GM23338 (cell line): ENCODE data around the gene KRTAP16-1. TPM values are rescaled to one million over a fixed set of nuclear protein-coding genes. Genes with fewer than 3 reads are reported as not detected.

Experiments
- ATAC-seq: fragments of 200-7000 bp; cut with Tn5 transposase; 3 replicates; pipeline ENCODE4 v1.9.1; 2020
- DNase-seq: peaks from one replicate; pipeline ENCODE4 v3.0.0-alpha.2; 2015; ENCODE audit warnings: low spot score
- H2AFZ ChIP-seq: fragments of 200-600 bp; sonication (generic); 2 replicates; pipeline ENCODE4 v1.8.0; 2016; ENCODE audit warnings: antibody characterized with exemption, mild to moderate bottlenecking, moderate library complexity
- H3F3A ChIP-seq: fragments of 200-600 bp; sonication (generic); replicated peaks from 2 replicates; pipeline ENCODE4 v1.8.0; 2017; ENCODE audit warnings: antibody characterized with exemption, mixed run types, low read depth
- H3K27ac ChIP-seq: fragments of 200-600 bp; sonication (generic); 2 replicates; pipeline ENCODE4 v1.6.1; 2016; ENCODE audit warnings: low read depth
- H3K27me3 ChIP-seq: fragments of 200-600 bp; sonication (generic); 2 replicates; pipeline ENCODE4 v1.8.0; 2016; ENCODE audit warnings: mild to moderate bottlenecking, mixed run types, moderate library complexity; ENCODE audit not compliant: insufficient read depth
- H3K36me3 ChIP-seq: fragments of 200-600 bp; sonication (generic); 2 replicates; pipeline ENCODE4 v1.8.0; 2016; ENCODE audit warnings: mild to moderate bottlenecking; ENCODE audit not compliant: insufficient read depth
- H3K4me1 ChIP-seq: fragments of 200-600 bp; sonication (generic); 2 replicates; pipeline ENCODE4 v1.8.0; 2016; ENCODE audit warnings: mild to moderate bottlenecking, moderate library complexity; ENCODE audit not compliant: insufficient read depth
- H3K4me2 ChIP-seq: fragments of 200-600 bp; sonication (generic); 2 replicates; pipeline ENCODE4 v1.7.1; 2017; ENCODE audit warnings: mixed run types
- H3K4me3 ChIP-seq: fragments of 200-600 bp; sonication (generic); 2 replicates; pipeline ENCODE4 v1.6.1; 2016; ENCODE audit warnings: mixed run types
- H3K79me2 ChIP-seq: fragments of 200-600 bp; sonication (generic); replicated peaks from 2 replicates; pipeline ENCODE4 v1.8.0; 2017; ENCODE audit warnings: mild to moderate bottlenecking; ENCODE audit not compliant: insufficient read depth
- H3K9me2 ChIP-seq: fragments of 200-600 bp; sonication (generic); 2 replicates; pipeline ENCODE4 v1.8.0; 2017; ENCODE audit not compliant: insufficient read depth
- H4K20me1 ChIP-seq: fragments of 200-600 bp; sonication (generic); replicated peaks from 2 replicates; pipeline ENCODE4 v1.8.0; 2017; ENCODE audit warnings: mild to moderate bottlenecking; ENCODE audit not compliant: insufficient read depth
- H3K27ac Mint-ChIP-seq: 2 replicates; pipeline ENCODE4 v1.8.0; 2020; ENCODE audit warnings: inconsistent platforms, mild to moderate bottlenecking, moderate library complexity, mixed read lengths
- H3K27me3 Mint-ChIP-seq: 3 replicates; pipeline ENCODE4 v1.8.0; 2022; ENCODE audit warnings: low read depth, mild to moderate bottlenecking, moderate library complexity, mixed read lengths, inconsistent platforms; ENCODE audit not compliant: insufficient read depth, poor library complexity
- H3K36me3 Mint-ChIP-seq: 3 replicates; pipeline ENCODE4 v1.8.0; 2021; ENCODE audit warnings: low read depth, mild to moderate bottlenecking, inconsistent platforms, moderate library complexity, mixed read lengths
- H3K4me1 Mint-ChIP-seq: 3 replicates; pipeline ENCODE4 v1.8.0; 2020; ENCODE audit warnings: mild to moderate bottlenecking, inconsistent platforms, mixed read lengths
- H3K4me3 Mint-ChIP-seq: 3 replicates; pipeline ENCODE4 v1.8.0; 2021; ENCODE audit warnings: moderate library complexity, mild to moderate bottlenecking, inconsistent platforms, mixed read lengths
- H3K9me3 Mint-ChIP-seq: 3 replicates; pipeline ENCODE4 v1.8.0; 2020; ENCODE audit warnings: moderate library complexity, mild to moderate bottlenecking, inconsistent platforms, mixed read lengths
- EZH2phosphoT487 ChIP-seq: fragments of 200-600 bp; sonication (generic); IDR thresholded peaks from one replicate; pipeline ENCODE4 v1.8.1; 2018; ENCODE audit warnings: antibody characterized with exemption; ENCODE audit not compliant: unreplicated experiment
- JUNB ChIP-seq: IDR thresholded peaks from one replicate; pipeline ENCODE4 v1.6.1; 2016; ENCODE audit warnings: antibody characterized with exemption; ENCODE audit not compliant: unreplicated experiment
- NANOG ChIP-seq: IDR thresholded peaks from 2 replicates; pipeline ENCODE4 v1.6.1; 2016; ENCODE audit warnings: antibody characterized with exemption, borderline replicate concordance
- POLR2AphosphoS5 ChIP-seq: IDR thresholded peaks from 2 replicates; pipeline ENCODE4 v1.6.1; 2016; ENCODE audit warnings: antibody characterized with exemption, low read depth
- STAT1 ChIP-seq: IDR thresholded peaks from one replicate; pipeline ENCODE4 v1.6.1; 2016; ENCODE audit warnings: antibody characterized with exemption; ENCODE audit not compliant: unreplicated experiment
- polyA plus RNA-seq: library from polyadenylated mRNA; unstranded; fragments of >200 nt; fragmentation: Nextera tagmentation; extraction: Ambion mirVana; gene quantifications from 2 replicates; pipeline ENCODE4 v1.2.1, GENCODE V29; 2016
- total RNA-seq: library from RNA; depleted of rRNA; stranded (reverse); fragments of >200 nt; shearing (Covaris generic); gene quantifications from 2 replicates; pipeline ENCODE4 v1.2.3, GENCODE V29; 2014
- TF ChIP-seq, protein P1 (sequence below), 2 experiments: fragments of 200-600 bp in 1 of 2; sonication (generic) in 1 of 2; conservative IDR thresholded peaks; 2 replicates each; pipeline versions ENCODE4 v1.5.1 to v1.6.1; 2016 to 2017; ENCODE audit warnings: antibody characterized with exemption in 2 of 2, low read depth in 2 of 2, mild to moderate bottlenecking in 2 of 2, moderate library complexity in 1 of 2
- TF ChIP-seq, protein P2 (sequence below): fragments of 250-450 bp; sonication (Bioruptor Pico); IDR thresholded peaks from 2 replicates; pipeline ENCODE4 v1.5.0; 2020; ENCODE audit warnings: mild to moderate bottlenecking, moderate library complexity

The KRTAP16-1 gene
- total and polyA plus RNA-seq, 2 experiments from 2014 or later = not detected

DNA sequence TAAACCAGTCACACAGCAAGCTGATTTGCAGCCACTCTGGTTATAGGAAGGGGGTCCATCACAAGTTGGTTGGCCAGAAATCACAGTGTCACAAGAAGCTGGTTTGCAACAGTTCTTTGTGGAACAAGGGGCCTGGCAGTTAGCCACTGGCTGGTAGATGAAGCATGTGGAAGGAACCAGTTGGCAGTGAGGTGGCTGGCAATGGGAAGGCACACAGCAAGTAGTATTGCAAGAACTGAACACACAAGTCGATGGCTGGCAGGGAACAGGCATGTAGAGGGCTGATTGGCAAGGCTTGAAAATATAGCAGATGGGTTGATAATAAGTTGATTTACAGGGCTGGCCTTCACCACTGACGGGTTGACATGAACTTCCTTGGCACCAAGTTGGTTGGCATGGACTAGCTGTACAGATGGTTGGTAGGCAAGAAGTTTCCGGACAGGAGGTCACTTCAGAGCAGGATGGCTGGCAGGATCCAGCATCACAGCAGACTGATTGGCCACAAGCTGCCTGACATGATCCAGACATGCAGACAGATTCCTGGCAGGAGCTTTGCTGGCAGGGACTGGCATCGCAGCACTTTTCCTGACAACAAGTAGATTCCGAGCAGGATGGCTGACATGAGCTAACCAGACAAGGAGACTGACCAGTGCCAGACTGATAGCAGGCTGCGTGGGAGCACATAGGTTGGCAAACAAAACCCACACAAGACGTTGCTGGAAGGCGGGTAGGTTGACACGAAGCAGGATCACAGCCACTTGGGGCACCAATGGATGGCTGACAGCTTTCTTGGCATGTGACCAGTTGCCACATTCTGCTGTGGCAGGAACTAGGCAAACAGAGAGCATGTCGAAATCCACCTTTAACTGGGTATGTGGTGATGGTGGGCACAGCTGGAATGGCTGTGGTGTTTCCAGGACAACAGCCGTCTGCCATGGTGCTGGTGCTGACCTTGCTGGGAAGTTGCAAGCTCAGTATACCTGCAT, 6.9 kb downstream of the KRTAP16-1 start, which contains the start of gene KRTAP29-1:
TSS of gene KRTAP29-1 (minus strand) at position 936 of the 986 bp plus-strand sequence. CDS start at position 936, 0 bp downstream.
- no peaks in the 10 kb centered on the region for H4K20me1 ChIP-seq
- no peak for TF ChIP-seq NANOG
- TF ChIP-seq STAT1 = no peak
- no peak for TF ChIP-seq JUNB
- no peak for TF ChIP-seq EZH2phosphoT487
- no peak for TF ChIP-seq POLR2AphosphoS5
- TF ChIP-seq, protein P1, sequence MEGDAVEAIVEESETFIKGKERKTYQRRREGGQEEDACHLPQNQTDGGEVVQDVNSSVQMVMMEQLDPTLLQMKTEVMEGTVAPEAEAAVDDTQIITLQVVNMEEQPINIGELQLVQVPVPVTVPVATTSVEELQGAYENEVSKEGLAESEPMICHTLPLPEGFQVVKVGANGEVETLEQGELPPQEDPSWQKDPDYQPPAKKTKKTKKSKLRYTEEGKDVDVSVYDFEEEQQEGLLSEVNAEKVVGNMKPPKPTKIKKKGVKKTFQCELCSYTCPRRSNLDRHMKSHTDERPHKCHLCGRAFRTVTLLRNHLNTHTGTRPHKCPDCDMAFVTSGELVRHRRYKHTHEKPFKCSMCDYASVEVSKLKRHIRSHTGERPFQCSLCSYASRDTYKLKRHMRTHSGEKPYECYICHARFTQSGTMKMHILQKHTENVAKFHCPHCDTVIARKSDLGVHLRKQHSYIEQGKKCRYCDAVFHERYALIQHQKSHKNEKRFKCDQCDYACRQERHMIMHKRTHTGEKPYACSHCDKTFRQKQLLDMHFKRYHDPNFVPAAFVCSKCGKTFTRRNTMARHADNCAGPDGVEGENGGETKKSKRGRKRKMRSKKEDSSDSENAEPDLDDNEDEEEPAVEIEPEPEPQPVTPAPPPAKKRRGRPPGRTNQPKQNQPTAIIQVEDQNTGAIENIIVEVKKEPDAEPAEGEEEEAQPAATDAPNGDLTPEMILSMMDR (conservative IDR thresholded peaks at IDR 0.05; ENCODE audit: low read depth in 2 of 2) = no peak
- TF ChIP-seq, protein P2, sequence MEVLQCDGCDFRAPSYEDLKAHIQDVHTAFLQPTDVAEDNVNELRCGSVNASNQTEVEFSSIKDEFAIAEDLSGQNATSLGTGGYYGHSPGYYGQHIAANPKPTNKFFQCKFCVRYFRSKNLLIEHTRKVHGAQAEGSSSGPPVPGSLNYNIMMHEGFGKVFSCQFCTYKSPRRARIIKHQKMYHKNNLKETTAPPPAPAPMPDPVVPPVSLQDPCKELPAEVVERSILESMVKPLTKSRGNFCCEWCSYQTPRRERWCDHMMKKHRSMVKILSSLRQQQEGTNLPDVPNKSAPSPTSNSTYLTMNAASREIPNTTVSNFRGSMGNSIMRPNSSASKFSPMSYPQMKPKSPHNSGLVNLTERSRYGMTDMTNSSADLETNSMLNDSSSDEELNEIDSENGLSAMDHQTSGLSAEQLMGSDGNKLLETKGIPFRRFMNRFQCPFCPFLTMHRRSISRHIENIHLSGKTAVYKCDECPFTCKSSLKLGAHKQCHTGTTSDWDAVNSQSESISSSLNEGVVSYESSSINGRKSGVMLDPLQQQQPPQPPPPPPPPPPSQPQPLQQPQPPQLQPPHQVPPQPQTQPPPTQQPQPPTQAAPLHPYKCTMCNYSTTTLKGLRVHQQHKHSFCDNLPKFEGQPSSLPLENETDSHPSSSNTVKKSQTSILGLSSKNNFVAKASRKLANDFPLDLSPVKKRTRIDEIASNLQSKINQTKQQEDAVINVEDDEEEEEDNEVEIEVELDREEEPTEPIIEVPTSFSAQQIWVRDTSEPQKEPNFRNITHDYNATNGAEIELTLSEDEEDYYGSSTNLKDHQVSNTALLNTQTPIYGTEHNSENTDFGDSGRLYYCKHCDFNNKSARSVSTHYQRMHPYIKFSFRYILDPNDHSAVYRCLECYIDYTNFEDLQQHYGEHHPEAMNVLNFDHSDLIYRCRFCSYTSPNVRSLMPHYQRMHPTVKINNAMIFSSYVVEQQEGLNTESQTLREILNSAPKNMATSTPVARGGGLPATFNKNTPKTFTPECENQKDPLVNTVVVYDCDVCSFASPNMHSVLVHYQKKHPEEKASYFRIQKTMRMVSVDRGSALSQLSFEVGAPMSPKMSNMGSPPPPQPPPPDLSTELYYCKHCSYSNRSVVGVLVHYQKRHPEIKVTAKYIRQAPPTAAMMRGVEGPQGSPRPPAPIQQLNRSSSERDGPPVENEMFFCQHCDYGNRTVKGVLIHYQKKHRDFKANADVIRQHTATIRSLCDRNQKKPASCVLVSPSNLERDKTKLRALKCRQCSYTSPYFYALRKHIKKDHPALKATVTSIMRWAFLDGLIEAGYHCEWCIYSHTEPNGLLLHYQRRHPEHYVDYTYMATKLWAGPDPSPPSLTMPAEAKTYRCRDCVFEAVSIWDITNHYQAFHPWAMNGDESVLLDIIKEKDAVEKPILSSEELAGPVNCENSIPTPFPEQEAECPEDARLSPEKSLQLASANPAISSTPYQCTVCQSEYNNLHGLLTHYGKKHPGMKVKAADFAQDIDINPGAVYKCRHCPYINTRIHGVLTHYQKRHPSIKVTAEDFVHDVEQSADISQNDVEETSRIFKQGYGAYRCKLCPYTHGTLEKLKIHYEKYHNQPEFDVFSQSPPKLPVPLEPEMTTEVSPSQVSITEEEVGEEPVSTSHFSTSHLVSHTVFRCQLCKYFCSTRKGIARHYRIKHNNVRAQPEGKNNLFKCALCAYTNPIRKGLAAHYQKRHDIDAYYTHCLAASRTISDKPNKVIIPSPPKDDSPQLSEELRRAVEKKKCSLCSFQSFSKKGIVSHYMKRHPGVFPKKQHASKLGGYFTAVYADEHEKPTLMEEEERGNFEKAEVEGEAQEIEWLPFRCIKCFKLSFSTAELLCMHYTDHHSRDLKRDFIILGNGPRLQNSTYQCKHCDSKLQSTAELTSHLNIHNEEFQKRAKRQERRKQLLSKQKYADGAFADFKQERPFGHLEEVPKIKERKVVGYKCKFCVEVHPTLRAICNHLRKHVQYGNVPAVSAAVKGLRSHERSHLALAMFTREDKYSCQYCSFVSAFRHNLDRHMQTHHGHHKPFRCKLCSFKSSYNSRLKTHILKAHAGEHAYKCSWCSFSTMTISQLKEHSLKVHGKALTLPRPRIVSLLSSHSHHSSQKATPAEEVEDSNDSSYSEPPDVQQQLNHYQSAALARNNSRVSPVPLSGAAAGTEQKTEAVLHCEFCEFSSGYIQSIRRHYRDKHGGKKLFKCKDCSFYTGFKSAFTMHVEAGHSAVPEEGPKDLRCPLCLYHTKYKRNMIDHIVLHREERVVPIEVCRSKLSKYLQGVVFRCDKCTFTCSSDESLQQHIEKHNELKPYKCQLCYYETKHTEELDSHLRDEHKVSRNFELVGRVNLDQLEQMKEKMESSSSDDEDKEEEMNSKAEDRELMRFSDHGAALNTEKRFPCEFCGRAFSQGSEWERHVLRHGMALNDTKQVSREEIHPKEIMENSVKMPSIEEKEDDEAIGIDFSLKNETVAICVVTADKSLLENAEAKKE (CRISPR knock-in tag) = no peak
- ATAC-seq (no peak), DNase-seq (no peak)
- Mint-ChIP-seq H3K9me3 (no peaks in the 10 kb centered on the region; the same call in 2 of the 3 replicates), H3K4me3 (no peak within 1 kb of the TSS), H3K4me1 (no peaks in the 10 kb centered on the region), H3K36me3 (no peaks in the 10 kb centered on the region), H3K27ac (no peak within 1 kb of the TSS), H3K27me3 (peaks cover 2% of the 10 kb centered on the region)
- H3K79me2 ChIP-seq = no peaks in the 10 kb centered on the region
- no peaks in the 10 kb centered on the region for H3K9me2 ChIP-seq
- no peak within 1 kb of the TSS for H3K4me3 ChIP-seq
- H3K4me1 ChIP-seq = no peaks in the 10 kb centered on the region
- H3K27me3 ChIP-seq = no peaks in the 10 kb centered on the region
- no peak within 1 kb of the TSS for H3K4me2 ChIP-seq
- H2AFZ ChIP-seq = 0 out of 2 replicates have a peak within 1 kb of the TSS, but pooled peaks have one; percentile 23
- no peaks in the 10 kb centered on the region for H3F3A ChIP-seq
- no peak within 1 kb of the TSS for H3K27ac ChIP-seq
- no peaks in the 10 kb centered on the region; the same call in 1 of the 2 replicates for H3K36me3 ChIP-seq
